Activated CD4-positive, alpha-beta memory T cell treated with anti-CD3 and anti-CD28 coated beads, Interleukin-2, amount 10 ng/mL, durations not matched to agents 7 days and 5 days (primary cell): ENCODE data around the gene CYB561. TPM values are rescaled to one million over a fixed set of nuclear protein-coding genes. Genes with fewer than 3 reads are reported as not detected.

Experiments
- CTCF ChIA-PET: fragments of 350-600 bp; sonication (Branson Sonifier 250); formaldehyde crosslinking; loops from one replicate; lab custom pipeline; 2021; ENCODE audit warnings: antibody characterized with exemption, inconsistent platforms; lab: Charles Lee
- POLR2A ChIA-PET: fragments of 350-600 bp; sonication (Branson Sonifier 250); formaldehyde crosslinking; loops from one replicate; lab custom pipeline; 2021; ENCODE audit warnings: antibody characterized with exemption; lab: Charles Lee
- DNase-seq: peaks from one replicate; pipeline ENCODE4 v3.0.0-alpha.2; 2020
- H3K27ac Mint-ChIP-seq: one replicate; pipeline ENCODE4 v1.8.0; 2021; ENCODE audit warnings: mild to moderate bottlenecking, mixed read lengths
- H3K27me3 Mint-ChIP-seq: one replicate; pipeline ENCODE4 v1.8.0; 2021; ENCODE audit warnings: mixed read lengths
- H3K36me3 Mint-ChIP-seq: one replicate; pipeline ENCODE4 v1.8.0; 2021; ENCODE audit warnings: low read depth, mixed read lengths
- H3K4me1 Mint-ChIP-seq: one replicate; pipeline ENCODE4 v1.8.0; 2021; ENCODE audit warnings: mixed read lengths
- H3K4me3 Mint-ChIP-seq: one replicate; pipeline ENCODE4 v1.8.0; 2021; ENCODE audit warnings: mild to moderate bottlenecking, mixed read lengths
- H3K9me3 Mint-ChIP-seq: one replicate; pipeline ENCODE4 v1.8.0; 2021; ENCODE audit warnings: mixed read lengths
- total RNA-seq, 2 experiments: library from RNA; stranded (reverse); gene quantifications; one replicate each; pipeline ENCODE4 v1.2.3, GENCODE V29; 2021

The CYB561 gene
- total RNA-seq, 2 experiments from 2014 or later = 28.9 to 30.3 TPM

DNA sequence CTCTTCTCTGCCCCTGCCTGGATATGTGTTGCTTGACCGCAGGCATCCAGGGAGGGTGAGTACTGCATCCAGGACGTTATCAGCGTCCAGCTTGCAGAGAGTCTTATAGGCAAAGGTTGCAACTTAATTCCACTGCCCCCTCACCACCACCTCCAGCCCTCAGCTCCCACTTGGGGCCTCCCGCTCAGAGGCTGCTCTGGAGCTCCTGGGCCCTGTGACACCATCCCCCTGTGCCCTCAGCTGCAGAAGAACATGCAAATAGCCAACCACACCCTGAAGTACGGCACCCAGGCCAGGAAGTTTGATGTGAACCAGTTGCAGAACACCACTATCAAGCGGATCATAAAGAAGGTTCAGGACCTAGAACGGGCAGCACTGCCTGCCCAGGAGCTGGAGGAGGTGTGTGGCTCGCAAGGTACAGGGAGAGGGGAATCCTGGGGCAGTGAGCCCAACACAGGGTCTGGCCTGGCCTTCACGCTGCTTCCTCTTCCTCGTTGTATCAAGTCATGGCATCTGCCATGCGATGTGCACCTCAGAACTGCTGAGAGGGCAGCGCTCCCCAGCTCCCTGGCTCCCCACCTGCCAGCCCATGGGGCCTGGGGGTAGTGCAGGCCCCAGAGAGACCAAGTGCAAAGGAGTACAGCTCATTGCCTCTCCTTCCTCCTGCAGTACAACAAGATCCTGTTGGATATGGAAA, 40.4 kb upstream of the CYB561 start:
- H3K36me3 Mint-ChIP-seq = no peaks in the 10 kb centered on the region
- DNase-seq = no peak
- H3K27me3 Mint-ChIP-seq = no peaks in the 10 kb centered on the region
- H3K4me1 Mint-ChIP-seq = no peaks in the 10 kb centered on the region
- no peak overlapping the region for H3K27ac Mint-ChIP-seq
- CTCF ChIA-PET = interaction anchor here (2.1 kb wide), 1 partner anchor 60 kb away, joined by 6 read pairs; no protein-coding TSS in a partner anchor
- H3K9me3 Mint-ChIP-seq = no peaks in the 10 kb centered on the region
- H3K4me3 Mint-ChIP-seq = no peak overlapping the region
- POLR2A ChIA-PET = interaction anchor here (1.0 kb wide), 1 partner anchor 9 kb away, joined by 3 read pairs; the partner anchor contains the start of gene ACE

DNA sequence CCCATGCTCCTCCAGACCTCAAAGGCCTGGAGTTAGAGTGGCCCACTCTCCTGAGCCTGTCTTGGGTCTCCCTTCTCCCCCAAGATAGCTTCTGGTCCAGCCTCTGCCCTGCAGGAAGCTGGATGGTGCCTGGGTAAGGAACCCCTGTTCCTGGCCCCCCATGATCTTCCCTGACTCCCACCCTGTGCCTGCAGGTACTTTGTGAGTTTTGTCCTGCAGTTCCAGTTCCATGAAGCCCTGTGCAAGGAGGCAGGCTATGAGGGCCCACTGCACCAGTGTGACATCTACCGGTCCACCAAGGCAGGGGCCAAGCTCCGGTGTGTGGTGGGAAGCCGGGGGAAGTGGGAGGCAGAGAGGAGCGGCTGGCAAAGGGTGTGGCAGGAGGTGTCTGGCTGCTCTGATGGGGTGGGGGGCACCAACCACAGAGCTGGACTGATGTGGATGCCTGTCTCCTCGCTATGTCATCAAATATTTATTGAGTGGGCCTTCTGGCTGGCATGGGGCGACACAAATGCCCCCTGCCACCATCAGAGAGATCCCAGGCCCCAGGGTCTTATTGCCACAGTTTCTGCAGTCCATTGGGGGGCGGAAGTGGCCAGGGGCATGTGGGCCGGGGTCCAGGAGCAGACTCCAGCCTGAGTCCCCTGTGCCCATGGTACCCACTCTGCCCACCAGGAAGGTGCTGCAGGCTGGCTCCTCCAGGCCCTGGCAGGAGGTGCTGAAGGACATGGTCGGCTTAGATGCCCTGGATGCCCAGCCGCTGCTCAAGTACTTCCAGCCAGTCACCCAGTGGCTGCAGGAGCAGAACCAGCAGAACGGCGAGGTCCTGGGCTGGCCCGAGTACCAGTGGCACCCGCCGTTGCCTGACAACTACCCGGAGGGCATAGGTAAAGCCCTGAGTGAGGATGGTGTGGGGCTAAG, 37.8 kb upstream of the CYB561 start:
- Mint-ChIP-seq H3K27ac (no peak overlapping the region), H3K27me3 (peaks cover under 1% of the 10 kb centered on the region), H3K4me3 (no peak overlapping the region), H3K9me3 (no peaks in the 10 kb centered on the region), H3K4me1 (peaks cover 1% of the 10 kb centered on the region), H3K36me3 (no peaks in the 10 kb centered on the region)
- ChIA-PET POLR2A (no interaction called here), CTCF (no interaction called here)
- DNase-seq = no peak

DNA sequence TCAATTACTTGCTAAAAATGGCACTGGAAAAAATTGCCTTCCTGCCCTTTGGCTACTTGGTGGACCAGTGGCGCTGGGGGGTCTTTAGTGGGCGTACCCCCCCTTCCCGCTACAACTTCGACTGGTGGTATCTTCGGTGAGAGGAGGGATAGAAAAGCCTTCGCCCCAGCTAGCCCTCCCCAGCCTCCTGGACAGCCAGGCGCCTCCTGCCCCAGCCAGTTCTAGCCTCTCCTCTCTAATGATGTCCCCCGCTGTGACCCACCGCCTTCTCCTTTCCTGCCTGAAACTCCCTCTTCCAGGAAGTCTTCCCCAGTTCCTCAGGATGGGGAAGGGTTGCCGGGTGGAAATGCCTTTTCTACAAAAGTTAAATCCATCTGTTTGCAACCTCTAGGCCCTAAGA, 36.9 kb upstream of the CYB561 start:
- Mint-ChIP-seq H3K4me1 (peaks cover 7% of the 10 kb centered on the region), H3K36me3 (no peaks in the 10 kb centered on the region), H3K9me3 (no peaks in the 10 kb centered on the region), H3K27ac (no peak overlapping the region), H3K4me3 (no peak overlapping the region), H3K27me3 (peaks cover 6% of the 10 kb centered on the region)
- ChIA-PET POLR2A (no interaction called here), CTCF (no interaction called here)
- no peak for DNase-seq

DNA sequence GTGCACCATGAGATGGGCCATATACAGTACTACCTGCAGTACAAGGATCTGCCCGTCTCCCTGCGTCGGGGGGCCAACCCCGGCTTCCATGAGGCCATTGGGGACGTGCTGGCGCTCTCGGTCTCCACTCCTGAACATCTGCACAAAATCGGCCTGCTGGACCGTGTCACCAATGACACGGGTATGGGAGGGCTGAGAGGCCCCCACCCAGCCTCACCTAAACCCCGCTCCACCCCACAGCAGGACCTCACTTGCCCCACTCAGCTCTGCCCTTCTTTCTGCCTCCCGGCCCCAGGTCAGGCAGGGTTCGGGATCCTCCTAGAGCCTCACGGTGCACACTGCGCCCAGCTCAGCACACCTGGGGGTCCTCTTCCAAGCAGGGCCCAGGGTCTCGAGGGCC, 36.4 kb upstream of the CYB561 start:
- Mint-ChIP-seq H3K4me1 (peaks cover 12% of the 10 kb centered on the region), H3K27me3 (peaks cover 12% of the 10 kb centered on the region), H3K9me3 (no peaks in the 10 kb centered on the region), H3K4me3 (no peak overlapping the region), H3K27ac (no peak overlapping the region), H3K36me3 (no peaks in the 10 kb centered on the region)
- CTCF ChIA-PET = interaction anchor here (6.5 kb wide), 1 partner anchor 57 kb away, joined by 174 read pairs; no protein-coding TSS in a partner anchor
- no peak for DNase-seq
- POLR2A ChIA-PET = no interaction called here

DNA sequence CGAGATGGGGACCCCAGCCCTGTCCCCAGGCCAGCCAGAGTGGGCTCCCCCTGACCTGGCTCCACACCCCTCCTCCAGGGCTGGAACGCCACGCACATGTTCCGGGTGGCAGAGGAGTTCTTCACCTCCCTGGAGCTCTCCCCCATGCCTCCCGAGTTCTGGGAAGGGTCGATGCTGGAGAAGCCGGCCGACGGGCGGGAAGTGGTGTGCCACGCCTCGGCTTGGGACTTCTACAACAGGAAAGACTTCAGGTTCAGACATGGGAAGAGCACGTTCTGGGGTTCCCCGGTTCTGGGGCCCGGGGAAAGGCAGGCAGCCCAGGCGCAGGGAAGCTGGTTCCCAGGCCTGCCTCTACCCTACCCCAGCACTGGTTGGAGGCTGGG, 35.4 kb upstream of the CYB561 start:
- H3K9me3 Mint-ChIP-seq = no peaks in the 10 kb centered on the region
- no peak overlapping the region for H3K27ac Mint-ChIP-seq
- no peak for DNase-seq
- H3K4me1 Mint-ChIP-seq = peaks cover 13% of the 10 kb centered on the region
- CTCF ChIA-PET = interaction anchor here (4.0 to 6.5 kb wide), 2 partner anchors 56 to 131 kb away, joined by 35 to 174 read pairs; no protein-coding TSS in a partner anchor
- POLR2A ChIA-PET = no interaction called here
- peaks cover 14% of the 10 kb centered on the region for H3K27me3 Mint-ChIP-seq
- no peak overlapping the region for H3K4me3 Mint-ChIP-seq
- H3K36me3 Mint-ChIP-seq = no peaks in the 10 kb centered on the region

DNA sequence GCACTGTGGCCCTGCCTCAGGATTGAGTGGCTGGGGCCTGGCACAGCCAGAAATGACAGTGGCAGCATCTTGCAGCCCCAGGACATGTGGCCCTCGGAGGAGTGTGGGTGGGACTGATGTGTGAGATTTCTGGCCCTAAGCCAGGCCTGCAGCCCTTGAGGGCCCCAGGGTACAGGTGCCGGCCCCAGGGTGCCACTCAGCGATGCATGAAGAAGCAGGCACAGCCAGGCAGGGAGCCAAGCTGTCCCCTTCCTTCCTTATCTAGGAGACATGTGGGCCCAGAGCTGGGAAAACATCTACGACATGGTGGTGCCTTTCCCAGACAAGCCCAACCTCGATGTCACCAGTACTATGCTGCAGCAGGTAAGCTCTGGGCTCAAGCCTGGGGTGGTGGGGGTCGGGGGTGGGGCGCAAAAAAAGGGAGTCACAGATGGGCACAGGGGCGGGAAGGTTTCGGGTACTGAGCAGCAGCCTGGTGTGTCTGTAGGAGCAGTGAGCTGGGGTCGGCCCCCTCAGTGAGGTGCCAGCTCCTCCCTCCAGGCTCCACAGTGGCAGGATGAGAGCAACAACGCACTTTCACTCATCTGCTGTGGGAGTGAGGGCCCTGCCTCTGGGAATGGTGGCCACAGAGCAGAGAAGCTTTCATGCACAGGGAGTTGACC, 34.9 kb upstream of the CYB561 start:
- POLR2A ChIA-PET = no interaction called here
- H3K4me1 Mint-ChIP-seq = peaks cover 13% of the 10 kb centered on the region
- no peak overlapping the region for H3K27ac Mint-ChIP-seq
- H3K9me3 Mint-ChIP-seq = no peaks in the 10 kb centered on the region
- DNase-seq = no peak
- no peaks in the 10 kb centered on the region for H3K36me3 Mint-ChIP-seq
- CTCF ChIA-PET = interaction anchor here (3.7 to 6.5 kb wide), 3 partner anchors 45 to 131 kb away, joined by 33 to 174 read pairs (median 35); no protein-coding TSS in a partner anchor
- no peak overlapping the region for H3K4me3 Mint-ChIP-seq
- H3K27me3 Mint-ChIP-seq = peaks cover 17% of the 10 kb centered on the region

DNA sequence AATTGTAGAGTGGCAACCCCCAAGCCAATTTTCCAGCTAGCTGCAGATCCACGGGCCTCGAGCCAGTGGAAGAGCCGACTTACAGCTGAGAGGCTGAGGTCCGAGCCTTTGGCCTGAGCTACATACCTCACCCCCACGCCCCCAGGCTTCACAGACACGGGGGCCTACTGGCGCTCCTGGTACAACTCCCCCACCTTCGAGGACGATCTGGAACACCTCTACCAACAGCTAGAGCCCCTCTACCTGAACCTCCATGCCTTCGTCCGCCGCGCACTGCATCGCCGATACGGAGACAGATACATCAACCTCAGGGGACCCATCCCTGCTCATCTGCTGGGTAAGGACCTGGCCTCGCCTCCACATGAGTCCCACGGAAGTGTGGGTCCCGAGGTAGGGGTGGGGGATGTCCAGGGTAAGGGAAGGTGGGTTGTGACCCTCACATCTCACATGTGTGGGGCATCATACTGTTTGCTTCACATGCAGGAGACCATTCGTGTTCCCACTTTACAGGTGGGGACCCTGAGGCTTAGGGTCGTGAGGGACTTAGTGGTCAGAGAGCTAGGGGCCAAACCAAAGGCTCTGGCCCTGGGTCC, 34.2 kb upstream of the CYB561 start:
- DNase-seq = no peak
- Mint-ChIP-seq H3K27me3 (peaks cover 22% of the 10 kb centered on the region), H3K9me3 (no peaks in the 10 kb centered on the region), H3K4me1 (peaks cover 13% of the 10 kb centered on the region), H3K4me3 (no peak overlapping the region), H3K36me3 (no peaks in the 10 kb centered on the region), H3K27ac (no peak overlapping the region)
- ChIA-PET CTCF (interaction anchor here (0.6 to 6.5 kb wide), 8 partner anchors 13 to 709 kb away, joined by 3 to 174 read pairs (median 14); no protein-coding TSS in a partner anchor), POLR2A (interaction anchor here (4.3 kb wide), 1 partner anchor 54 kb away, joined by 27 read pairs; no protein-coding TSS in a partner anchor)

DNA sequence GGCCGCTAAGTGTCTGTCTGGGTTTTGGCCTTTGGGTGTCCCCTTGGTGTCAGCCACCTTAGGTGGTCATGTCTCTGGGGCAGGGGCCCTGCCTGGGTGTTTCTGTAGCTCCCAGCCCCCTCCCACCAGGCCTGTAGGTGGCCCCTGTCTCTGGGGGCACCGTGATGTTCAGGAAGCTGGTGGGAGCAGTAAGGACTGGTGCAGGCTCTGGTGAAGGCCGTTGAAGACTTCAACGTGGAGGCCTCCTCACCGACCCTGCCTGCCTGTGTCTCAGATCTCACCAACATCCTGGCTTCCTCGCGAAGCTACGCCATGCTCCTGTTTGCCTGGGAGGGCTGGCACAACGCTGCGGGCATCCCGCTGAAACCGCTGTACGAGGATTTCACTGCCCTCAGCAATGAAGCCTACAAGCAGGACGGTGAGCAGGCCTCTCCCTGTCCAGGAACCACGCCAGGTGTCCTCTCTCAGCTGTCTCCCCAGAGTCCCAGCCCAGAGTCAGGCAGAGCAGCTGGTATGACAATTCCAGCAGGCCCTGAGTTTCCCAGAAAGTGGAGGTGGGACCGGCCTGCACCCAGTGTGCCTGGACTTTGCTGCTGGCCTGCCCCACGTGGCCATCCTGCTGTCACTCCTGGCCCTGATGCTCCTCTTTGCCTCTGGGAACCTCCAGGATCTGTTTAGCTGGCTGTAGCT, 33.5 kb upstream of the CYB561 start:
- Mint-ChIP-seq H3K27ac (no peak overlapping the region), H3K27me3 (peaks cover 27% of the 10 kb centered on the region), H3K9me3 (no peaks in the 10 kb centered on the region), H3K4me1 (peaks cover 13% of the 10 kb centered on the region), H3K36me3 (no peaks in the 10 kb centered on the region), H3K4me3 (no peak overlapping the region)
- no peak for DNase-seq
- CTCF ChIA-PET = interaction anchor here (0.6 to 6.5 kb wide), 15 partner anchors 9 to 708 kb away, joined by 3 to 174 read pairs (median 7); no protein-coding TSS in a partner anchor
- POLR2A ChIA-PET = interaction anchor here (0.9 to 4.3 kb wide), 4 partner anchors 52 to 143 kb away, joined by 3 to 27 read pairs (median 5); partner anchors contain the start of gene MAP3K3

DNA sequence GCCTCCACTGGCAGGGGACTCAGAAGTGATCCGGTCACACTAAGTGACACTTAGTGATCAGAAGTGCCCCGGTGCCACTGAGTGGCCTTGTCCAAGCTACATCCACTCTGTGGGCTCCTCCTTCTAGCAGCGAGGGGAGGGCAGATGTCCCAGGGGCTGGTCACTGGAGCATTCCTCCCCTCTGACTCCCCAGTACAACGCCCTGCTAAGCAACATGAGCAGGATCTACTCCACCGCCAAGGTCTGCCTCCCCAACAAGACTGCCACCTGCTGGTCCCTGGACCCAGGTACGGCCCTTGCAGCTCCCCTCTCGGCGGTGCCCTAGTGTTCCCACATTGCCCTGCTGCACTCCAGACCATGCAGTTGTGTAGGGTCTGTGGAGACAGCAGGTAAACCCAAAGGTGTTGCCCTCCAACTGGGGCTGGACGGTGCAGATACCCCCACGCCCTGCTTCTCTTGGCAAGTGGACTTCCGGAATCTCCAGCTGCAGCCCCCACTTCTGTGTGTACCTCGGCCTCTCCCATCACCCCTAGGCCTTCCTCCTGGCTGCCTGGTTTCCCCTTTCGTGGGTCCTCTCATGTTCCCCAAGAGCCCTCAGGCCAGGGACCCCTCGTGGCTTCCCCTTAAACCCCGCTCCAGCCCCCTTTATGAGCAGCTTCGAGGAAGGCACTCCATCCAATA, 32.8 kb upstream of the CYB561 start:
- H3K27ac Mint-ChIP-seq = no peak overlapping the region
- peaks cover 16% of the 10 kb centered on the region for H3K4me1 Mint-ChIP-seq
- peak; percentile 84 for DNase-seq
- H3K9me3 Mint-ChIP-seq = no peaks in the 10 kb centered on the region
- H3K4me3 Mint-ChIP-seq = peak overlapping the region; percentile 74
- peaks cover 33% of the 10 kb centered on the region for H3K27me3 Mint-ChIP-seq
- CTCF ChIA-PET = interaction anchor here (0.6 to 6.5 kb wide), 18 partner anchors 9 to 807 kb away, joined by 3 to 174 read pairs (median 6); no protein-coding TSS in a partner anchor
- no peaks in the 10 kb centered on the region for H3K36me3 Mint-ChIP-seq
- POLR2A ChIA-PET = interaction anchor here (0.9 to 4.3 kb wide), 7 partner anchors 32 to 143 kb away, joined by 3 to 27 read pairs (median 5); partner anchors contain the start of genes MAP3K3 and TACO1

DNA sequence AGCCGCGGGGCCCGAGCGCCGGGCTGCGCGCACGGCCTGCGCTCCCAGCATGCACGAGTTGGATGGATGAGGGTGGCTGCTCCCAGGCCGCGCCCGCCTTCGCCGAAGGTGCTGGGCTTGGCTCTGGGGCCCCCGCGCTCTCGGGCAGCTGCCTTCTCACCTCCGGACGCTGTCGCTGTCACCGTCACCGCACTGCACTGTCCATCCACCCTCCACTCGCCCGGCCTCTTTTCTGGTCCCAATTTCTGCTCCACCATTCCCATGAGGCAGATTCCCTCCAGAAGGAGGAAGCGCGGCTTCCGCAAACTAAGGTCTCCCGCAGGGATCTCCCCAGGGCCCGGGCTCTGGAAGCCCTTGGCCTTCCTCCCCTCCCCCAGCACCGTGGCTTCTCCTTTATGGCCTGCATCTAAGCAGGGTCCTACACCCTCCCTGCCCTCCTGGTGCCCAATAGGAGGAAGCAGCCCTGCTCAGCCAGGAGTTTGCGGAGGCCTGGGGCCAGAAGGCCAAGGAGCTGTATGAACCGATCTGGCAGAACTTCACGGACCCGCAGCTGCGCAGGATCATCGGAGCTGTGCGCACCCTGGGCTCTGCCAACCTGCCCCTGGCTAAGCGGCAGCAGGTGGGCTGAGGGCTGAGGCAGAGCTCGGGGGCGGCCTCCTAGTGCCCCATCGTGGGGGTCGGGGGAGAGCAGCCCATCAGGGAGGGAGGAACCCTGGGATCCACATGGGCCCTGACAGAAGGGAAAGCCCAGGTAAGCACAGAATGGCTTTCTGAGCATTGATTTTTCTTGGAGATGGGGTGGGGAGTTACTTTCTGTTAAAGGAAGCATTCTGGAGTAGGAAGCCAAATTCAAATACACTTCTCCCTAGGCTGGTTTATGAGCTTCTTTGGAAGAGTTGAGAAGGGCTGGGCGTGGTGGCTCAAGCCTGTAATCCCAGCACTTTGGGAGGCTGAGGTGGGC, 31.7 kb upstream of the CYB561 start:
- peaks cover 35% of the 10 kb centered on the region for H3K27me3 Mint-ChIP-seq
- DNase-seq = no peak
- H3K27ac Mint-ChIP-seq = no peak overlapping the region
- no peaks in the 10 kb centered on the region for H3K9me3 Mint-ChIP-seq
- ChIA-PET POLR2A (interaction anchor here (0.9 to 4.3 kb wide), 11 partner anchors 9 to 222 kb away, joined by 3 to 27 read pairs (median 4); partner anchors contain the start of genes LIMD2 and TACO1), CTCF (interaction anchor here (0.8 to 6.5 kb wide), 15 partner anchors 7 to 806 kb away, joined by 3 to 174 read pairs (median 7); no protein-coding TSS in a partner anchor)
- H3K36me3 Mint-ChIP-seq = no peaks in the 10 kb centered on the region
- H3K4me1 Mint-ChIP-seq = peaks cover 16% of the 10 kb centered on the region
- H3K4me3 Mint-ChIP-seq = peak overlapping the region; percentile 74
